Activated naive CD8-positive, alpha-beta T cell treated with anti-CD3 and anti-CD28 coated beads, Interleukin-2, amount 10 ng/mL, durations not matched to agents 7 days and 5 days (primary cell): Measurements from ENCODE around the gene MRPS16. TPM values are rescaled to one million over a fixed set of nuclear protein-coding genes. Genes with fewer than 3 reads are reported as not detected.
A peak's percentile ranks its signal among the peaks of the same experiment; 100 is the strongest.

Experiments
- ATAC-seq: fragments of 150-1000 bp; cut with Tn5 transposase; one replicate; pipeline ENCODE4 v1.10.0; 2021; ENCODE audit warnings: low read depth, moderate library complexity
- POLR2A ChIA-PET: fragments of 350-600 bp; sonication (Branson Sonifier 250); formaldehyde crosslinking; loops from one replicate; lab custom pipeline; 2021; ENCODE audit warnings: antibody characterized with exemption; lab: Charles Lee
- DNase-seq: peaks from one replicate; pipeline ENCODE4 v3.0.0; 2021
- H3K27ac Mint-ChIP-seq: one replicate; pipeline ENCODE4 v1.8.0; 2022; ENCODE audit warnings: mild to moderate bottlenecking, mixed read lengths
- H3K27me3 Mint-ChIP-seq: one replicate; pipeline ENCODE4 v1.8.0; 2022; ENCODE audit warnings: mild to moderate bottlenecking, moderate library complexity, mixed read lengths
- H3K36me3 Mint-ChIP-seq: one replicate; pipeline ENCODE4 v1.8.0; 2021; ENCODE audit warnings: mild to moderate bottlenecking, mixed read lengths
- H3K4me1 Mint-ChIP-seq: one replicate; pipeline ENCODE4 v1.8.0; 2021; ENCODE audit warnings: mixed read lengths
- H3K4me3 Mint-ChIP-seq: one replicate; pipeline ENCODE4 v1.8.0; 2022; ENCODE audit warnings: mild to moderate bottlenecking, moderate library complexity, mixed read lengths
- H3K9me3 Mint-ChIP-seq: one replicate; pipeline ENCODE4 v1.8.0; 2021; ENCODE audit warnings: mixed read lengths
- total RNA-seq, 2 experiments: library from RNA; stranded (reverse); gene quantifications; one replicate each; pipeline ENCODE4 v1.2.3, GENCODE V29; 2021

Gene MRPS16
- total RNA-seq, 2 experiments from 2014 or later: 73.5 to 78.4 TPM

DNA sequence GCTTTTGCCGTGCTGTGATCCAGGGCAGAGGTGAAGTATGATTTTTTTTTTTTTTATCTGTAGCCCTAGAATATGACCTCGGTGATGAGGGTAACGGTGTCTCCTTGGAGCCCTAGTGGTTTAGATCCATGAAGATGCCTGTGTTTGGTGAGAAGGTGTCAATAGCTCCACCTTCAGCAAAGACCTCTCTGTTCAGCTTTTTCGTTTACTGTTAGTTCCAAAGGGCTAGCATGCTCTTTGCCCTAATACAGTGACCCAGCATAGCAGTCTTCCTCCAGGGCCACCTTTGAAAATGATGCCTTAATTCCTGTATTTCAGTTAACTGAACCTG is 746 bp upstream of the MRPS16 start:
- Mint-ChIP-seq H3K4me3 (peak overlapping the region; percentile 93), H3K27me3 (no peaks in the 10 kb centered on the region), H3K36me3 (peaks cover 10% of the 10 kb centered on the region), H3K9me3 (no peaks in the 10 kb centered on the region), H3K27ac (peak overlapping the region; percentile 82), H3K4me1 (peaks cover 17% of the 10 kb centered on the region)
- ATAC-seq (no peak), DNase-seq (no peak)
- POLR2A ChIA-PET: interaction anchor here (0.7 to 2.3 kb wide), 7 partner anchors 15 to 1166 kb away, joined by 3 to 13 read pairs (median 6); partner anchors contain the start of genes CFAP70 and PPP3CB

DNA sequence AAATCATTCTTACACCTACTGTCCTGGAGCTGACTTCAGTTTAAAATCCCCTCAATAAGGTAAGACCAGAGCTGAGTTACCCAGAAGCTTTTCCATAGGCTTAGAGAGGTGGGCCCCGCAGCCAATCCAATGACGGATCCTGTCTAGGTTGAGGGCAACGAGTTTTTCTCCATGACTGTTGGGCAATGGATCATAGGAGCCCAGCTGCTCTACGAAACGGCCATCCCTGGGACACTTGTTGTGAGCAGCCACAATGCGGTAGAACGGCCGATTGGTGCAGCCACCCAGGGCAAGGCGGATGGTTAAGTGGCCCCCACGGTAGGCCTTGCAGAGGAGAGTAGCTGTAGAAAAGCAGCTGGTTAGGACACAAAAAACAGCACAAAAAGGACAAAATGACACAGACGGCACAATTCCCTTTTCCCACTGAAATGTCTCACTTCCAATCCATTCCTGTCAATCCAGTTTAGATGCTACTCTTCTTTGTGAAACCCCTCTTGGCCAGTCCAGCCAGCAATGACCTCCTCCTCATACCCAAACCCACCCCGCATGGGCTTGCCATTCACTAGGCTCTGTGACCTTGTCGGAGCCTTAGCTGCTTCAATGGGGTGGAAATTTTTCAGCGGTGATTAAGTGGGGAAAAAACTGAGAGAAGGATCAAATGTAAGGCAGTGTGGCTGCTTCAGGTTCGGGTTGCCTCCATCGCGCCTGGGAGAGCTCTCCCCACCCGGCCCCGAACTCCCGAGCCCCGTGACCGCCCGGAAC is 580 bp downstream of the MRPS16 start:
- ATAC-seq (peak; percentile 57), DNase-seq (no peak)
- no peaks in the 10 kb centered on the region for H3K27me3 Mint-ChIP-seq
- POLR2A ChIA-PET: interaction anchor here (0.6 to 2.3 kb wide), 10 partner anchors 10 to 243 kb away, joined by 3 to 13 read pairs (median 5); partner anchors contain the start of genes CFAP70, ECD, FAM149B1 and P4HA1
- peak overlapping the region; percentile 82 for H3K27ac Mint-ChIP-seq
- H3K4me1 Mint-ChIP-seq: peaks cover 25% of the 10 kb centered on the region
- H3K36me3 Mint-ChIP-seq: peaks cover 10% of the 10 kb centered on the region
- H3K9me3 Mint-ChIP-seq: no peaks in the 10 kb centered on the region
- H3K4me3 Mint-ChIP-seq: peak overlapping the region; percentile 93

DNA sequence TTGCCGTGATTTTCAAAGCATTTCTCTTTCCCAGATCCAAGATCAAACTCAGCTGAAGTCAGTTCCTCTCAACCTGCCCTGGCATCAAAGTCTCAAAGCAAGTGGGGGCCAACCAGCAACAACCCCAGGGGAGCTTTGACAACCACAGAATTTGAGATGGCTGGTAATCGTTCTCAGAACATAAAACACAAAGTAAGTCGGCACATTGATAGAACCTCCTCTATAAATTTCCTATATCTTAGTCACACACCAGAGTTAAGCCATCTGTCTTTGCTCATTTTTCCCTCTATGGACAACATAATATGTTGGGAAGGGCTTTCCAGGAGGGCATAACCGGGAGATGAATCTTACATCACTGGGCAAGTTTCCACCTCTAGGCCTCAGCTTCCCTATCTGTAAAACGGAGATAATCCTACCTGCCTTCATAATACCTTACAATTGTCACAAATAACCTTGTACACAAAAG is 4.2 kb downstream of the MRPS16 start:
- ATAC-seq (no peak), DNase-seq (no peak)
- Mint-ChIP-seq H3K36me3 (peaks cover 40% of the 10 kb centered on the region), H3K4me1 (peaks cover 48% of the 10 kb centered on the region), H3K9me3 (no peaks in the 10 kb centered on the region), H3K27ac (peak overlapping the region; percentile 97), H3K4me3 (peak overlapping the region; percentile 28), H3K27me3 (no peaks in the 10 kb centered on the region)
- POLR2A ChIA-PET: interaction anchor here (2.0 to 2.7 kb wide), 3 partner anchors 80 to 247 kb away, joined by 13 to 20 read pairs (median 14); partner anchors contain the start of genes CFAP70, ECD, FAM149B1 and PPP3CB

DNA sequence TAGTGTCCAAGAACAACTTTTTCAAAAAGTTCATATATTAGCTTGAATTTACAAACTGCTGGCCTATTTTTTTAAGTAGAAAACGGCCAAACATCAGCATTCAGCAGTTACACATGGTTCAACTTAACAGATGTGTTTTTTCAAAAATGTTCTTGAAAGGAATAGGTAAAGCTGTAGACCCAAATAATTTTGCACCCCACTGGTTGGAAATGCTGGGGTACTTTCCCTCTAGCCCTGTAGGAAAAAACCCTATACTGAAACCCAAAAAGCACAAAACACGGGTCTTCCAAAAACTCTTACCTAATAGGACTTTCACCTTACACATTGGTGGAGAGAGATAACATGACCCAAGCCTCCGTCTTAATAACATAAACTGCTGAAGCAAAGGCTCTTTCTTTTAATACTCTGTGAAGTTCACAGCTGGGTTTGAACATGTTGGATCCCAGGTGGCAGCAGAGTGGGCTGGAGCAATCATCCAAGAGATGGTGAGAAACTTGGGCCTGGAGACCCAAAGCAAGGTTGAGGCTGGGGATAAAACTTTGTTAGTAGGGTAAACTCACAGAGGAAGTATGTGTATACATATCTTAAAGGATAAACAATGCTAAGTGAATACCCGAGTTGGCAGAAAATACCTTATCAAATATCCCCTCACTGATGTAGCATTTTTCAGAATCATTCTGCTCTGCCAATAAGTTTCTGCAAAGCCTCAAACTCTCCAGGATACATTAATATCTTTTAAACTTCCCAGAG is 4.8 kb downstream of the MRPS16 start:
- H3K4me1 Mint-ChIP-seq: peaks cover 52% of the 10 kb centered on the region
- DNase-seq (no peak), ATAC-seq (no peak)
- H3K9me3 Mint-ChIP-seq: no peaks in the 10 kb centered on the region
- peak overlapping the region; percentile 100 for H3K4me3 Mint-ChIP-seq
- H3K27me3 Mint-ChIP-seq: no peaks in the 10 kb centered on the region
- peak overlapping the region; percentile 97 for H3K27ac Mint-ChIP-seq
- POLR2A ChIA-PET: interaction anchor here (0.5 to 2.7 kb wide), 21 partner anchors 9 to 974 kb away, joined by 3 to 20 read pairs (median 5); partner anchors contain the start of genes ANXA7, CFAP70, CHCHD1 and DDIT4
- H3K36me3 Mint-ChIP-seq: peaks cover 46% of the 10 kb centered on the region

DNA sequence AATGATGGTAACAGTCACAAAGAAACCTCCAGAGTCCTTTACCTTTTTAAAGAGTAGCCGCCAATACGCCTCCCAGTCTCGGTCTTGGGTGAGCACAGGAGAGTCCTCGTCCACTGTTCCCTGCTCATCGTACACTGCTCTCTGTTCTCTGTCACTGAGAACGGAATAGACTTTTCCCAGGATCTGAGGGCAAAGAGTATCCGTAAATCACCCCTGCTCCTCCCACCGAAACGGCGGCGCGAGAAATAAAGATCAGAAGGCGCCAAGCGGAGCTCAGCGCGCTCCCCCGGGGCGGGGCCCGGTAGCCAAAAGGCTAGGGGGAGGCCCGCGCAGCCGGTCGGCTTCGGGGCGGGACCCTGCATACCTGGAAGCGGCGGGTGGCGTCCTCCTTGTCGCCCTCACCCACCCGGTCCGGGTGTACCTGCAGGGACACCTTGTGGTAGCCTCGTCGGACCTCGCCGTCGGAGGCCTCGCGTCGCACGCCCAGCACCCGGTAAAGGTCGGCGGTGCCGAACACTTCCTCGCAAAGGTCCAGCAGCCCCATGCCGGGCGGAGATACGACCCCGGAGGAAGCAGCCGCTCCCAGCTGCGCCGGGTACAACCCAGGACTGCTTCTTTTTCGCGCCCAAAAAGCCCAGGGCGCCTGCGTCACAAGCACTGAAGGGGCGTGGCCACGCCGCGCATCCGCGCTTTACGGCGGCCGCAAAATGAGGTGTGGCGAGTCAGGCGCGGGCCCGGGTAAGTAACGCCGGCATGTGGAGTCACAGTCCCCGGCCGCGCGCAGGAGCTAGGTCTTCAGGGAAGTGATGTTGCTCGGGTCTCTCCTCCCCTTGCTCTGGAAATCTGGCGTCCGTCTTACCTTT is 5.6 kb downstream of the MRPS16 start, which contains the start of gene DNAJC9:
Gene DNAJC9, minus strand, starts transcription at position 610 of the 863 bp plus-strand sequence. Its CDS starts 66 bp downstream, at position 544.
- H3K27me3 Mint-ChIP-seq: no peaks in the 10 kb centered on the region
- H3K4me3 Mint-ChIP-seq: peak within 1 kb of the TSS; percentile 100
- no peaks in the 10 kb centered on the region for H3K9me3 Mint-ChIP-seq
- DNase-seq (peak; percentile 99), ATAC-seq (peak; percentile 94)
- POLR2A ChIA-PET: interaction anchor here (0.5 to 2.7 kb wide), 26 partner anchors 9 to 973 kb away, joined by 3 to 20 read pairs (median 4); partner anchors contain the start of genes ANXA7, CFAP70, CHCHD1 and DDIT4
- H3K4me1 Mint-ChIP-seq: peaks cover 58% of the 10 kb centered on the region
- peaks cover 50% of the 10 kb centered on the region for H3K36me3 Mint-ChIP-seq
- H3K27ac Mint-ChIP-seq: peak within 1 kb of the TSS; percentile 97

DNA sequence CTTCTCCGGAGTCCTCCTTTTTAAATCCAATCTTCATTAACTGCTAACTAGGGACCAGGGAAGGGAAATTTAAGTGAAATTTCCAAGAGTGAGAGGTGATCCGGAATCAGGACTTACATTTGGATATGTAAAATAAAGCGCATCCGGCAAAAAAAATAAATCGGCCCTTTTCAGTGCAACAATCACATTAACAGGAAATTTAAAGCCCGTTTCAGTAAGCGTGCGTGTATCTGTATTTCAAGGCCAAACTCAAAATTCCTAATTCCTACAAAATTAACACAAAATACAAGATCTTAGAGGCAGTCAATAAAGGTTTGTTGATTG is 6.2 kb downstream of the MRPS16 start:
- no peaks in the 10 kb centered on the region for H3K27me3 Mint-ChIP-seq
- DNase-seq (no peak), ATAC-seq (no peak)
- H3K4me3 Mint-ChIP-seq: peak overlapping the region; percentile 100
- POLR2A ChIA-PET: interaction anchor here (0.6 to 2.7 kb wide), 19 partner anchors 8 to 973 kb away, joined by 3 to 20 read pairs (median 5); partner anchors contain the start of genes ANXA7, CFAP70, CHCHD1 and DDIT4
- H3K27ac Mint-ChIP-seq: peak overlapping the region; percentile 97
- H3K36me3 Mint-ChIP-seq: peaks cover 50% of the 10 kb centered on the region
- H3K4me1 Mint-ChIP-seq: peaks cover 57% of the 10 kb centered on the region
- H3K9me3 Mint-ChIP-seq: no peaks in the 10 kb centered on the region

DNA sequence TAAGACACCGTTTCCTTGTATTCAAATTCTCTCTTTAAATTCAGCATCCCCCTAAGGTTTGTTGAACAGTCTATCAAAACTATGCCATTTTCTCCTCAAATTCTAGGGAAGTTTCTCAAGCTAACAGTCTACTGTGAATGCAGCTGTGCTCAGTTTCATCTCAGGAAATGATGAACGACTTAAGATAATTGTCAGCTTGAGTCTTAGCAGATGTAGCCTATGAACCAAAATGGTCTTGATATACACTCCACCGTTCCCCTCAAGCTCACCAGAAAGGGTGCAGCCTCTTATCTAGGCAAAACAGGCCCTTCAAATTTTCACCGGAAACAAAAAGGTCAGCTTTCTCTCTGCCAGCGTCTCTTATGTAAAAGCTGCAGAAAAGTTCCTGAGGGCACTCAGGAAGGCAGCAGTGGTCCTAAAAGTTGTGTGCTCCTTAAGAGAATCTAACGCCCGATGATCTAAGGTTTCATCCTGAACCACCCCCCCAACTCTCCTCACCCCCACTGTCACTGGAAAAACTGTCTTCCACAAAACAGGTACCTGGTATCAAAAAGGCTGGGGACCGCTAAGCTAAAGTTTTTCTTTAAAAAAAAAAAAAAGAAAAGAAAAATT is 7.5 kb downstream of the MRPS16 start:
- Mint-ChIP-seq H3K4me1 (peaks cover 53% of the 10 kb centered on the region), H3K27ac (peak overlapping the region; percentile 71), H3K4me3 (peak overlapping the region; percentile 100), H3K27me3 (no peaks in the 10 kb centered on the region), H3K36me3 (peaks cover 51% of the 10 kb centered on the region), H3K9me3 (no peaks in the 10 kb centered on the region)
- ATAC-seq: no peak
- POLR2A ChIA-PET: interaction anchor here (1.0 kb wide), 1 partner anchor 168 kb away, joined by 8 read pairs; no protein-coding TSS in a partner anchor
- no peak for DNase-seq

DNA sequence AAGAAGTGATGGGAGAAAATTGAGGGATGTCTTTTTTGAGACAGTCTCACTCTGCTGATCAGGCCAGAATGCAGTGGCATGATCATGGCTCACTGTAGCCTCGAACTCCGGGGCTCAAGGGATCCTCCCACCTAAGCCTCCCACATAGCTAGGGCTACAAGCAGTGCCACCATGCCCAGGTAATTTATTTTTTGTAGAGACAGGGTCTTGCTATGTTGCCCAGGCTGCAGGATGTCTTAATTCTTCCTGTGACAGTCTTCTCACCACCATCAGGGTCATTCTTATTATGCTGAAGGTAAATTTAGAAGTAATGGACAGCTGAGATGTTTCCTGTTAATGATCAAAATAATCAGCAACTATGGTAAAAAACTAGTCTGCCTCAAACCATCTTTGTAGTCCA is 12.5 kb downstream of the MRPS16 start:
- Mint-ChIP-seq H3K36me3 (peaks cover 38% of the 10 kb centered on the region), H3K27me3 (no peaks in the 10 kb centered on the region), H3K9me3 (no peaks in the 10 kb centered on the region), H3K27ac (no peak overlapping the region), H3K4me3 (no peak overlapping the region), H3K4me1 (peaks cover 32% of the 10 kb centered on the region)
- DNase-seq (no peak), ATAC-seq (no peak)
- POLR2A ChIA-PET: no interaction called here

DNA sequence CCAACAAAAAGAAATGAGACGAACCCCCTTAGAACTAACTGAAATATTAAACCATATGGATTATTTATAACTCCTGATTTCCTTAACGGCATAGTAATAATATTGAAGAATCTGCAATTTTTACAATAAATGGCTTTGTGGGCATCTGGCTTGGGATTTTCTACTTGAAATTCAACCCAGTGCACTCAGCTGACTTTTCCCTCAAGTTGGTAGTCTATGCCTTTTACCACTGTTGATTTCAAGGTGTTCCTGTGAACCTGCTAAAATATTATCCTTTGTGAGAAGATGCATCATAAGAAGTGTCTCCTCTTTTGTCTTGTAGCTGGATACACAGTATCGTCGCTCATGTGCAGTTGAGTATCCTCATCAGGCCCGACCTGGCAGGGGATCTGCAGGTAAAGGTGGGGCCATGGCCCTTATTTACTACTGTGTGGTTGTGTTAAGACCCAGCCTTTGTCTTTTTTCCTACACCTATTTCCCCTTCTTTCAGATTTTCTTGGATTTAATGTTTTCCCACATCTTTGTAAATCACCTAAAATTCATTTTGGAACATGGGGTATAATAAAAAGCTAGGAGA is 13.4 kb downstream of the MRPS16 start:
- Mint-ChIP-seq H3K4me1 (peaks cover 25% of the 10 kb centered on the region), H3K27me3 (no peaks in the 10 kb centered on the region), H3K9me3 (no peaks in the 10 kb centered on the region), H3K4me3 (no peak overlapping the region), H3K36me3 (peaks cover 34% of the 10 kb centered on the region), H3K27ac (no peak overlapping the region)
- no peak for ATAC-seq
- DNase-seq: no peak
- POLR2A ChIA-PET: interaction anchor here (0.7 to 2.1 kb wide), 3 partner anchors 8 to 14 kb away, joined by 4 to 14 read pairs (median 7); partner anchors contain the start of genes DNAJC9 and MRPS16

DNA sequence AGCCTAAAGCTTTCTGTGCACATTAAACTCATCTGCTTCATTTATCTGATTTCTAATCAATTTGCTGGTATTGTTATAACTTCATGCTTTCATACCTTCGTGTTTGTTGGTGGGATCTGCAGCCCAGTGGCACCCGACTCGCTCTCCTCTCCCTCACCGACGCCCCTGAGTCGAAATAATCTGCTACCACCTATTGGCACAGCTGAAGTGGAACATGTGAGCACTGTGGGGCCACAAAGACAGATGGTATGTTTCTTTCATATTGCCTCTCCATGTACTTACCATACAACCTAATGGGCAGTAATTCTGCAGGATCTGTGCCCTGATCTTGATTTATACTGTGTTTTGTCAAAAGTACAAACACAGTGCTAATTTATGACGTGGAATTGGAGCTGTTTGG is 17.7 kb downstream of the MRPS16 start:
- no peak overlapping the region for H3K27ac Mint-ChIP-seq
- DNase-seq: no peak
- POLR2A ChIA-PET: no interaction called here

DNA sequence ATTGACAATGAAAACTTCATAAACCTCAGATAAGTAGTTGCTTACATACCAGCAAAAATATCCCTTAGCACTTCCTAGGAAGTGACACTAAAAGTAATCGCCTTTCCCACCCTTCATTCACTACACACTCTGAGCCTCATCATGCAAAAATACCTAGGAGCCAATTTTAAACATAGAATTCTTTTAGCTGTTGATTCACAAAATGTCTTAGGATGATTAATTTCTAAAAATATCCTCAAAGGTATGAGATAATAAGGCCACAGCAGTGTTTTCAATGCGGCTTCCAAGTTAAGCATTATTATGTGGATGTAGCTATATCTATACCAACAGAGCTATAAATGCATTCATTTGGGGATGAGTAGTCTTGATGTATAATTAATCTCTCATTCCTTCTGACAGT is 18.6 kb downstream of the MRPS16 start:
- Mint-ChIP-seq H3K27ac (no peak overlapping the region), H3K9me3 (no peaks in the 10 kb centered on the region), H3K4me1 (peaks cover 1% of the 10 kb centered on the region), H3K4me3 (no peak overlapping the region), H3K27me3 (no peaks in the 10 kb centered on the region), H3K36me3 (peaks cover 12% of the 10 kb centered on the region)
- ATAC-seq: no peak
- POLR2A ChIA-PET: interaction anchor here (0.6 kb wide), 1 partner anchor 63 kb away, joined by 5 read pairs; no protein-coding TSS in a partner anchor
- DNase-seq: no peak

More for the DNA sequence above, 17.7 kb downstream of the MRPS16 start:
- H3K9me3 Mint-ChIP-seq: no peaks in the 10 kb centered on the region
- H3K4me1 Mint-ChIP-seq: peaks cover 1% of the 10 kb centered on the region
- H3K4me3 Mint-ChIP-seq: no peak overlapping the region
- H3K36me3 Mint-ChIP-seq: peaks cover 14% of the 10 kb centered on the region
- no peak for ATAC-seq
- H3K27me3 Mint-ChIP-seq: no peaks in the 10 kb centered on the region

DNA sequence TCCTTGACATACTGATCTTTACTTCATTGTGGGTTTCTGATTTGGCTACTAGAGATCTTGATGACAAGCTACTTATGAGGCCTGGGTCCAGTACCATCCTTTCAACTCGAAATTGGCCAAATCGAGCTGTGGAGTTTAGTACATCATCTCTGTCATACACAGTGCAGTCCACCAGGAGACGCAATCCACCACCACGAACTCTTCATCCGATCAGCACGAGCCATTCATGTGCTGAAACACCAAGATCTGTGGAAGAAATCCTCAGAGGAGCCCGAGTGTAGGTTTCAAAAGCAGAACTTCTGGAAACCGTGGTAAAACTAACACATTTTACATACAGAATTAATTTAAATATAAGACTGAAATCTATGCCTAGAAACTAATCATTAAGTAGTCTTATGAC is 19.6 kb downstream of the MRPS16 start:
- peaks cover 11% of the 10 kb centered on the region for H3K36me3 Mint-ChIP-seq
- no peak overlapping the region for H3K4me3 Mint-ChIP-seq
- H3K9me3 Mint-ChIP-seq: no peaks in the 10 kb centered on the region
- no peak for ATAC-seq
- no peak overlapping the region for H3K27ac Mint-ChIP-seq
- DNase-seq: no peak
- POLR2A ChIA-PET: no interaction called here
- no peaks in the 10 kb centered on the region for H3K27me3 Mint-ChIP-seq
- peaks cover 1% of the 10 kb centered on the region for H3K4me1 Mint-ChIP-seq
